ENCODE measurements around the gene AUTS2.
"Not testable (repeated sequence)": the region's sequence is repeated elsewhere in the genome, so short reads cannot be mapped to it uniquely, and the experiment has no call there.

The AUTS2 gene

DNA sequence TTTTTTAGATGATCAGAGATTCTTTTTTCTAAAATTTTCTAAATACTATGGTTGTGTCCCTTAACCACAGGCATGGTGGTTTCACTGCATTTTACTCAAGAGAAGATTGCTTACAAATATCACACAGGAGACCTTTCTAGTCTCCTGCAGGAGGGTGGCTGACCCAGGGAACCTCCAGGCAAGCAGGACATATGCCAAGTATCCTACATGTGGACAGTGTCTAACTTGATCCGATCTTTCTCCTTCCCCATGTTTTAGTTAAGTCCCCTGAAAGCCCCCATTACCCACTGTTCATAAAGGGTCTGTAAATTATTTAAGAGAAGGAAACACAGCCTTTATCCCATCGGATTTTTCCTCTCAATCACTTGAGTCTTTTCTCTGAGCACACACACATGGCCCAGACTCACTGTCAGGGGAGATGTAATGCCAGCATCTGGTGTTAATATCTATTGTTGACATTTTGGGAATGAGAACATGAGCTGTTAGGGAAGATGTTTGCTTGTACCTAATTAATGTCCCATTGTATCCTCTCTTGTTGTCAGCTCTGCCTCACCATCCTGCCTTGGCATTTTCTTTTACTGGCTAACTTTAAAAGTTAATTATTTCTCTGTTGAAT lies 755.2 kb downstream of the AUTS2 start:
- no peak for DNase-seq (ENCODE audit: low read depth)

DNA sequence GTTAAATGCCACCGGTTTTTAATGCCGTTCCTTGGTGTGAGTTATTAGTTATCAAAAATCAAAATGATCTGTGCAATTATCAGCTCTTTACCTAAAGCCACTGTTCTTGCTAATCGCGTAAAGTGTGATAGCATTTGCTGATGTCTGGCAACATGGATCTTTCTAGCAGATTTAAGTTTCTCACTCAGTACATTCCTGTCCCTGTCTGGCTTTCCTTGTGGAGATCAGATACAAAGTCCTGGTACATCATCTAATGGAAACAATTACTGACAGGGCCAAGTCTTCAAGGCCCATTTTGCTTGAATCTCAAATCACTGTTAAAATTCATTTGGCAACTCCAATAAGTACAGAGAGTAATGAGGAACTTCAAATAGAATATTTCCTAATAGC lies 755.7 kb downstream of the AUTS2 start:
- no peak for DNase-seq (ENCODE audit: low read depth)

DNA sequence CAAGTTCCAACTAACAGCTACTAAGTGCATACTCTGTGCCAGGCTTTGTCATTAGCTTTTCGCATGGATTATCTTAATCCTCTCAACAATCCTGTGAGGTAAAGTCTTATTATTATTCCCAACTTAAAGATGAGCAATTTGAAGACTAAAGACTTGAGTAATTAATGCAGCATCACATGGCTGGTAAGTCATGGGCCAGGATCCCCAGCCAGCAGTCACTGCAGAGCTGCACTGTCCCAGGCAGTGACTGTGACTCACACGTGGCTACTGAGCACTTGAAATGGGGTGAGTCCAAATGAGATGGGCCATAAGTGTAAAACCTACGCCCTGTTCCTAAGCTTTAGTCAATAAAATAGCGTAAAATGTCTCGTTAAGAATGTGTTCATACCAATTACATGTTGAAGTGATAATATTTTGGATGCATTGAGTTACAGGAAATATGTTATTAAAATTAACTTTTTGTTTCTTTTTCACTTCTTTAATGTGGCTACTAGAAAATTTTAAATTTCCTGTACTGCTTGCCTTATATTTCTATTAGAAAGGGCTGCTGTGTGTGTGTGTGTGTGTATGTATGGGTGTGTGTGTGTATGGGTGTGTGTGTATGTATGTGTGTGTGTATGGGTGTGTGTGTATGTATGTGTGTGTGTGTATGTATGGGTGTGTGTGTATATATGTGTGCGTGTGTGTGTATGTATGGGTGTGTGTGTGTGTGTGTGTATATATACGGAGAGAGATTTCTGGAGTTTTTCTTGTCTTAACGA lies 756.3 kb downstream of the AUTS2 start:
- DNase-seq (ENCODE audit: low read depth): no peak

DNA sequence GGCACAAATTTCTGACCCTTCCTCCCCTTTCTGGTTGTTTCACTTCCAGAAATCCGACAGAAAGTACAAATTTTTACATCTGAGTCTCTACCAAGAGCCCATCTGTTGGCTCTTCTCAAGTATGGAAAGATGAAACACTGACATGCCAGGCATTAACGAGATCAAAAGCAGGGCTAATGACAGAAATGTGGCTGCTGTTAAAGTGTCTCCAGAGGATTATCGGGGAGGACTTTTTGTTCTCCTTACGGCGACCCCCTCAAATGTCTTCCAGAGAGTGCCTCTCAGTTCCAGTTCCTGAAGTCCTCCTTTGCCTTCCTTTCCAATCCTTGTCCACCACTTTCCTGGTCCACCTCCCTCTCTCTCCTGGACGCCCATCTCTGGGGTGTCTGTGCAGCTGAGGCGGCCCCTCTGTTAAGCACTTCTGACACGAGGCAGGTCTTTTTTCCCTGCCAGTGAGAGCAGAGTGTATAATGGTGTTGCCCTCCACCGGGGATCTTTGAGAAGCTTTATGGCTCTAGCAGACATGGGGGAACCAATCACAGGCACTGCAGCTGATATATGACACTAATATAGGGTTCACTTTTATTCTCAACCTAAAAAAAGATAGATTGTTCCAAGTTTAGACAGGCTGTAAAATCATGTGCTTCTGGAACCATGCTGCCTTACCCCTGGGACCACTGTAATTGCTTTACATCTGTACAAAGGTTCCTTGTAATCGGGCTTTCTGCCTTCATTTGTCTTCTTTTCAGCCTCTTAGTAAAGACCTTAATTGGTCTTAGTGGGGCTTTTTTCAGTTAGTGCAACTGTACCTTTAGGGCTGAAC lies 757.1 kb downstream of the AUTS2 start:
- DNase-seq (ENCODE audit: low read depth): no peak

DNA sequence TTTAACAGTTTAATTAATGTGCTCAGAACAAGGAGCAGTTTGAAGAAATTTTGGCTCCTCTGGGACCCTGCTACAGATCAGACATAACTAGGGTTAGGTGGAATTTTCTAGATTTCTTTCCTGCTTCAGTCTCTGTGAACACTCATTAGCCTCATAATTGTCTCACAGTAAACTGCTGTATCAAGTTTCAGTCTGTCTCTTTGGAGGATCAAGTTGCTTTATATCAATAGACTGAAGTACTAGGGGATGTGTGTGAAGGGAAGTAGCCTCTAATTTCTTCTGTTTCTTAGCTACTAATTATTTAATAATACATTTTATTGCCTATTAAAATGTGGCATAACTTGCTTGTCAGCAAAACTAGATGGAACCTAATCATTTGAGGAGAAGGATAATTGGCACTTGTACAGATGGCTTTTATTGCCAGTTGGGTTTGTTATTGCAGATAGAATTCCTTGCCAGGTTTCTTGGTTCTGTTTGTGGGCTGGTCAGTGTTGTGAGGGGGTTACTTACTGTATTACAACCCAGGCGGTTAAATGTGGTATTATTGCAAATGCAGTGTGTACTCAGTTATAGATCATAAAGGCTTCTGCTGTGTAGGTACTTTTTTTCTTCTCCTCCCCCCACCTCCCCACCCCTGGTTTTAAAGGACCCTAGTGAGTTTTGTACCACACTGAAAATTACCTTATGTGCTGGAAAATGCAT lies 758.0 kb downstream of the AUTS2 start:
- no peak for DNase-seq (ENCODE audit: low read depth)

DNA sequence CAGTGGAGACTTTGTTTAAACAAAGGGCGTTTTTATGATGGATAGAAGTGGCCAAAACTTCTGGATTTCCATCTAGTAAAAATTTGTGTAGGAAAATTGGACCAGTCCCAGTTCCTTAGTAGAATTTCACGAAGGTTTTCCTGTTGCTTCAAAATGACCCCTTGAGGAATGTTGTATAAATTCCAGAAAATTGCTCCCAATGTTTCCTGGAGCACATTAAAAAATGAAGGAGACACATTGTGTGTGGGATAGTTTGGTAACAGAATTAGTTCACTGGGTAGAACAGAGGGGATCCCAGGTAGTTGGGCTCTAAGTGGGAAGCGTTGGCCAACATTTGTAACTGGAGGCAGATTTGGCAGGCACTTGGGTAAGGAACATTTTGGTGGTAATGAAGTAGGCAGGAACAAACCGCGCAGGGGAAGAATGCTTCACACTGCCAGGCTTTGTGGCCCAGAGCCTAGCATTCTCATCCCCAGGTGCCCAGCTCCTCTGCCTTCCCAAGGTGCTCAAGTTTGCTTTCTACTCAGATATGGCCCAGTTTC lies 758.6 kb downstream of the AUTS2 start:
- DNase-seq (ENCODE audit: low read depth): no peak

DNA sequence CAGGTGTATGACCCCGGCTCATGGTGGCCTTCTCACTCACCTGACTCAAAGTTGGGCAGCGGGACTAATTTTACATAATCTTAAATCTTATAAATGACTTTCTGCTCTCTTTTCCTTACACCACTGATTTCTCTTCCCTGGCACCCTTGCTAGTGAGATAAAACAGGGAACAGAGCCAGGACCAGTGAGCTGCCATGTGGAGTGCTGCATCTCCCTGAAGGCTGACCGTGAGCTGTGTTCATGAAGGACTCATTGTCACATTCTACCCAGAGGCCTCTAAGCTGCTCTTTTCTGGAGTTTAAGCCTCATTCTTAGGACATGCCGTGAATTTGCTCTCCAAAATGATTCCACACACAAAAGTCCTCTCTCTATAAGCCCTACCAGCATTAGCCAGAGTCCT lies 762.3 kb downstream of the AUTS2 start:
- no peak for DNase-seq (ENCODE audit: low read depth)

DNA sequence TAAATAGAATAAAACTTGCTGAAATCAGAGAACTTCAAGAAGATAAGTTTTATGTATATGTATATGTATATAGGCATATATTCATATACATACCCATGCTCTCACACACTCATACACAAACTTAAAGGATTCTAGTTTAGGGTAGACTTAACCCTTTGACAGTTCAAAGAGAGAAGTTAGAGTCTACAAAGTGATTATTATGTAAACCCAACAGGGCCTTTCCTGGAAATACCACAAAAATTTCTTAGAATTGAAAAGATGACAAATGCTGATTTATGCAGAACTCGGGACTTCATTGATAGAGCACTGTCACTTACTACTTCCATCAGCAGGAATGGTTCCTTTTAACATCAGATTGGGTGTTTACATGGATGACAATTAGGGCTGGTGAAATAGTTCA lies 763.5 kb downstream of the AUTS2 start:
- no peak for DNase-seq (ENCODE audit: low read depth)

DNA sequence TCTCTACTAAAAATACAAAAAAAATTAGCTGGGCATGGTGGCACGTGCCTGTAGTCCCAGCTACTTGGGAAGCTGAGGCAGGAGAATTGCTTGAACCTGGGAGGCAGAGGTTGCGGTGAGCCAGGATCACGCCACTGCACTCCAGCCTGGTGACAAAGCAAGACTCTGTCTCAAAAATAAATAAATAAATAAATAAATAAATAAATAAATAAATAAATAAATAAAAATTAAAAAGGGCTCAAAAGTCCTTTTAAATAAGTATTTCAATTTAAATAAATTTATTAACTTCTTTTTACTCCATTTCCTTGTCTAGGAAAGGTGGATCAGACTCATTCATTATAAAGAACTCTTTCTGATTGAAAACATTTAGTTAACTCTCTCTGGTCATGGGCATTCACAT lies 766.1 kb downstream of the AUTS2 start:
- DNase-seq (ENCODE audit: low read depth): not testable (repeated sequence)

DNA sequence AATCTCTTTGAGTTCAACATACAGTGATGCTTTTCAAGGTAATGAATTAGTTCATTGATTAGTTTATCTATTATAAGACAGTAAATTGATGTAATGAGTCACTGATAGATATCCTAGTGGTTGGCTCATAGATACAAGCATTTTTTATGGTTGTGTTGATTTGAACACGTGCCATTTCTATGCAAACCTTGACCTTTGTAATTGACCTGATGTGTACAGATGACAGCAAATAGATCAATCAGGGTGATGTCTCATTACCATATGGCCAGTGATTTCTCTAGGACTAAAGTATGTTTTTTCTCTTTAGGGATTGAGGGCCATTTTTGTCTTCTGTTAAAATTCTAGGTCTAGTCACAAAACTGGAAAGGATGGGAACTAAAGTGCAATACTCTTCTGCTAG lies 773.4 kb downstream of the AUTS2 start:
- no peak for DNase-seq (ENCODE audit: low read depth)

DNA sequence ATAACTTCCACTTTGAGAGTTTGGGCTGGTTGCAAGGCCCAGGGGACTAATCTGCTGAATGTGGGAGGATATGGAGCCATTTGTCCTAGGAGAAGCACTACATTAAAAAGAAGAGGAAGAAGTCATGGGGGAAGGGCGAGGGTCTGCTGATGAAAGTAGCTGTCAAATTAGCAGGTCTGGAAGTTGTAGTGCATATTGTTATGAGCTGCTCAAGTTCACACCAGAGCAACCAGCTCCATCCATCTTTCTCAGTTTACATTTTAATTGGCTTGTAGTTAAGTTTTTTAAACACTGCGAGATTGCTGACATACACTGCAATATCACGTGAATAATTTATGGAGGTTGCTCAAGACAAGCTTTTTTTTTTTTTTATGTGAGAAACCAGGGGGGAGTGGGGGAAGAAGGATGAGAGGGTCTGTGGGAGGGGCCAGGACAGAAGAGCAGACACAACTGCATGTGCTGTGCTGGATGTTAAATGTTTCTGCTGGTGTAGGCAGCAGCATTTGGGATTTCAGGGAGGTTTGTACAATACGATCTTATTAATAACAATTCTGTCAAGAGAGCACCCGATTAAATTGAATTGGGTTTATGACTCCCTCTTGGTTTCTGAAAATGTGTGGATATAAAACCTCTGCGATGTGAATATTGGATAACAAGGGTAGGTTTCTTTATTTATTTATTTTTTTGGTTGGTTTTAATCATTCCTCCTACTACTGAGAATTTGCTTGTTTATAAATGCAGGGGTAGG lies 774.7 kb downstream of the AUTS2 start:
- no peak for DNase-seq (ENCODE audit: low read depth)

DNA sequence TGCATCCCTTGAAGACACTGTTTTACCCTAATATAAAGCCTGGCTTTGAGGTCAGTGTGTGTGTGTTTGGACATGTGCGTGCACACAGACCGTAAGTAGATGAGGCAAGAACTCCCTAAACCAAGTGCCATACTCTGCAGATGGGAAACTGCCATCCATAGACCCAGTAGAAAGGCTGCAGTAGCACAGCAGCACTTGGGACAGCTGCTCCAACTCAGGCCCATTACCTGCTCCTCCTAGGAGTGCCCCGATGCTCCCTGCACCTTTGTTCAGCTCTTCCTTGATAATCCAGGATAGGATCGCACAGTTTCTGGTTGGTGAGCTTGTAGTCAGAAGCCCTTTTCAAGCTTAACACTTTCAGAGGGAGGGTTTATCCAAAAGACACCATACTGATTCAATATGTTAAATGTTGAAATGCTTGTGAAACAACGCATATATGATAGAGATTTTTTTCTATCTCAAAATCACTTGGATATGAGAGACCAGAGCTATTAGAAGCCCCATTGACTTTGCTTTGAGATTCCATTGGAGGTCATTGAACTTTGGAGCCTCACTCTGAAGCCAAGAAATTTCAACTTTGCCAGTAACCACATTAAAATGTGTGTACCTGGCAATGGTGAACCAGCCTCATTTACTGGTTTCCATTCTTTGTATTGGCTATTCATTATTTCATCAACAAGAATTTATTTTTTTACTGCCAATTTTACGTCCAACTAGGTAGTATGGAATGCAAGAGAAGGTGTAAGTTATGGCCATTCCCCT lies 776.7 kb downstream of the AUTS2 start:
- DNase-seq (ENCODE audit: low read depth): no peak

DNA sequence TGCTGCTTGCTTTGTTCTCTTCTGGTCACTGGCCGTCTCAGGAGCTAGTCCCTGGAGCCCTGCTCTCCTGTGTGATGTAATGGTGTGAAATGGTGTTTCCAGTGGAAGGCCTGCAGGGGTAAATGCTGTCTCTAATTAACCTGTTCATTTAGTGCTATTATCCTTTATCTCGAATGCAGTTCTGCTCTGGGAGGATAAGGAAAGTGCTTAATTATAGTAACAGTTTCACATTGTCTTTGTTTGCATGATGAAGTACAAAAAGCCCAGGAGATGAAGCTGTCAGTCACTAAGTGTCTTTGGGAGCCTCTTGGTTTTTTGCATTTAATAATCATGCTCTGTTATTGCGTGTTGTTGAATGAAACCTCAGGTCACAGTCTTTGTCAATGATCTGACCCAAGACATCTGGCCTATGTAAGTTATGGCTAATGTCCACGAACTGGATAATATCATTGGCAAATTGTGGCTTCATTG lies 778.3 kb downstream of the AUTS2 start:
- no peak for DNase-seq (ENCODE audit: low read depth)

DNA sequence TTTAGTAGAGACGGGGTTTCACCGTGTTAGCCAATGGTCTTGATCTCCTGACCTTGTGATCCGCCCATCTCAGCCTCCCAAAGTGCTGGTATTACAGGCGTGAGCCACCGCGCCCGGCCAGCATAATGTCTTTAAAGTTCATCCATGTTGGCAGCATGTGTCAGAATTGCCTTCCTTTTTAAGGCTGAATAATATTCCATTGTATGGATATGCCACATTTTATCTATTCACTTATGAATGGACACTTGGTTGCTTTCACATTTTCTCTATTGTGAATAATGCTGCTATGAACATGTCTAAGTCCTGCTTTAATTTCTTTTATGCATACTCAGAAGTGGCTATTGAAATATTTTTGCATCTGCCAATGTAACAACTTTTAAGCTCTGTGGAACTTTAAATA lies 779.7 kb downstream of the AUTS2 start:
- no peak for DNase-seq (ENCODE audit: low read depth)

DNA sequence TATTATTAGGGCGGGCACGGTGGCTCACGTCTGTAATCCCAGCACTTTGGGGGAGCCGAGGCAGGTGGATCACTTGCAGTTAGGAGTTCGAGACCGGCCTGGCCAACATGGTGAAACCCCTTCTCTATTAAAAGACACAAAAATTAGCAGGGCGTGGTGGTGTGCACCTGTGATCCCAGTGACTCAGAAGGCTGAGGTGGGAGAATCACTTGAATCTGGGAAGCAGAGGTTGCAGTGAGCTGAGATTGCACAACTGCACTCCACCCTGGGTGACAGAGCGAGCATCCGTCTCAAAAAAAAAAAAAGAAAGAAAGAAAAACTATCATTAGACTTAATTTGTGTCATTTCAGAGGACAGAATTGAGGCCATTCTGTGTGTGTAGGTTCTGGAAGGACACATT lies 780.9 kb downstream of the AUTS2 start:
- no peak for DNase-seq (ENCODE audit: low read depth)

DNA sequence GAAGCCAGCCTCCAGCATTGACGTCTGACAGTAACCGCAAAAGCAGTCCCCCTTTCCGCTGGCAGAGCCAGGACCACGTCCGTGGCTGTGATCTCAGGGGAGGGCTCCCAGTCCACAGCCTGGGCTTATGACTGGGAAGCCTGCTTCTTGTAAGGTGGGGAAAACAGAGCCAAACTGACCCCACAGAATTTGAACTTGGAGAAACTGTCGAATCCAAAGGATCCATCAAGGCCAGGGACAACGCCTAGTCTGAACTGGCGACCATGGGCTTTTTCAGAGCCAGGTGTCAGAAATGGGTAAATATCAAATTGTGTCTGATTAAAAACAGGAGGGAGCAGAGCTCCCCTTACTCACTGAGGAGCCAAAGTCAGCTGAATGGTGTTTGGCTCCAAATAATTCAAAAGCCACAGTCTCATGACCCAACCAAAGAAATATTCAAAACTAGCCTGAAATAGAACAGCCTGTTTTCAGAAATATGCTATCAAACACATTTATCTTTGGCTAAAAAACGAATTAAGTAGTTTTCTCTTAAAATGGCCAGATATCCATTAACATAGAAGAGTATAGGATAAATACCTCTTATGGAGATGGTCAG lies 782.2 kb downstream of the AUTS2 start:
- DNase-seq (ENCODE audit: low read depth): no peak

DNA sequence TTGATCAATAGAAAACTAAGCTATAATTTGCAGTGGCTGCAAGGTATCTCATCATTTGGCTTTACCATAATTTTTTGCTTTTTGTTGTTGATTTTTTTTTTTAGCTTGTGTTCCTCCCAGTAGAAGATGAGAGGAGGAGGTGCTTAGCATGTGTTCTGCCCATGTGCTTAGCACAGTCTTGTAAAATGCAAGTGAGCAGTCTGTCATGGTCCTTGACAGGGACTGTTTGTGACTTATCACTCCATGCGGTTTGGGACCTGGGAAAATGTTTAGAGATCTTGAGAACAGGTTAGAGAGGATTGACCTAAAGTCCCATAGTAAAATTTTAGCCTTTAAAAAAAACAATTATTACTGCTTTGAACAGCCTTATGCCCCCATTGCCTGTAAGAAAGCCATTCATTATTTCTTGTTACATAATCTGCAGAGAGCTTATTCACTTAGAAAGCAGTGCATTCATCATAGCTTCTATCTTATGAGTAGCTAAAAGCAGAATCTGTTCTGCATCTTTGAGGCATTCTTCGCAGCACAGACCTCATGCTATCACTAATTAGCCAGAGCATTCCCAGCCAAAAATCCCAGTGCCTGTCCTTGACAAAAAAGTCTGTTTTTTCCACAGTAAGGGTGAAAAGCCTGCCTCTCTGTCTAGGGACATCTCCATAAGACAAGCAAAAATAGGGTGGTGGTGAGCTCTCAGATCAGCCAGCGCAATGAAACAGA lies 784.9 kb downstream of the AUTS2 start:
- no peak for DNase-seq (ENCODE audit: low read depth)

DNA sequence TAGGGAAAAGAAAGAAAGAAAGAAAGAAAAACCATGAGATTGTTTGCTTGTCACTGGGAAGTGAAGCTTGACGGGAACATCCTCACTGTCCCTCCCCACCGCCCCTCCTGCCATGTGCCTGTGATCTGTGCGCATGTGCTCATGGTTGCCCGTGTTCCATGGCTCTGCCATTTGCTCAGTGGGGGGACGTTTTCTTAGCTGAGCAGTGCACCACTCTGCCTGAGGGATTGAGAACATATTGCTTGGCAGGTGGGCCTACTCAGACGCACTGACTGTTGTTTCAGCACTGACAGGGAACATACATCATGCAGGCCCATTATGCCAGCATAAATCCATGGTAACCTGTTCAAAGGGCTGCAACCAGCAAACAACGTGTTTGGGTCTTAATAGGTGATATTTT lies 785.7 kb downstream of the AUTS2 start:
- no peak for DNase-seq (ENCODE audit: low read depth)

DNA sequence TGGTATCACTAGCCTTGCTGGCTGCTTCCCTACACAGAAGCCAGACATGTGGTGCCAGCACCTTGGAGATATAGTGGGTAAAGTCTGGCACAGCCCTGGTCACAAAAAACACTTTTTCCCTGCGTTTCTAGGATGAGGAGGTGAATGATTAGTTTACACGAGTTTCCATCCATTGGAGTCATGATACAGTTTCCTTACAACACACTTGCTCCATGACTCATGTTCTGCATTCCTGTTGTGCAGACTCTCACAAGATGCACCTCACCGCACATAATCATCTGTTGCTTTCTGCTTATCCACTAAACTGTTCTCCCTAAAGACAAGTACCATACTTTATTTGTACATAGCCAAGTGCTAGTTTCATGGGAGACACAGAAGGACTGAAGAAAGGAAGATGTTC lies 786.6 kb downstream of the AUTS2 start:
- no peak for DNase-seq (ENCODE audit: low read depth)

DNA sequence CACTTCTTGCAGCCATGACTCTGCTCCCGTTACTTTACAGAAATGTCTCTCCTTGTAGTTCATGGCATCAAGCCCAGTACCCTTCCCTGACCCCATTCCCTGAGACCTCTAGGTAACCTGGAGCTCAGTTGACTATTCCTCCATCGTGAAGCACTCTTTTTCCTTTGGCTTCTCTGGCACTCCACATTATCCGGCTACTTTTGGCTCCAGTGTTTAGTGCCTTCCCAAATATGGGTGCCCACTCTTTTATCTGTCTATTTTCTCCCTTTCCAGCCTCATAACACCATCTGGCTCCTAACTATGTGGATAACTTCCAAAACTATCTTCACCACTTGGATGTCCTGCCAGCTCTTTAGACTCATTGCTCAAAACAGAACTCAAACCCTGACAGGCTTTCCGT lies 788.9 kb downstream of the AUTS2 start:
- DNase-seq (ENCODE audit: low read depth): no peak
